CD4-positive, alpha-beta T cell treated with Interferon alpha-2 for 1 hour (primary cell): ENCODE results near the gene DAPK2.

Experiments
- DNase-seq, 2 donors: peaks; one replicate each; pipeline ENCODE4 v3.0.0-alpha.2; 2020 to 2022

Gene DAPK2

DNA sequence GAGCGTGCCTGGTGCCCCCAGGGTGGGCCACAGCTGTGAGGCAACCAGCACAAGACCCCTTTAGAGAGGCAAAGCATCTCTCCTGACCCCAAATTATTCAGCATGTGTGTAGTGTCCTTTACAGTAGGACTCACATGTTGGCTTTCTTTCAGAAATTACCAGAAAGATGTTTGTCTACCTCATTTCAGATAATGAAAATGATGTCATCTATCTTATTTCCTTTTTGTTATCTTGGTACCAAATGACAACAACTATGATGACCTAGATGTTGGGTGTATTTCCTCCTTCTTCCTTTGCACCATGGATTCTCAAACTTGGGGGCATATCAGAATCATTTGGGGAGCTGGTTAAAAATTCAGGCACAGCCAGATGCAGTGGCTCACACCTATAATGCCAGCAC is 50.5 kb downstream of the DAPK2 start:
- DNase-seq = no peak

DNA sequence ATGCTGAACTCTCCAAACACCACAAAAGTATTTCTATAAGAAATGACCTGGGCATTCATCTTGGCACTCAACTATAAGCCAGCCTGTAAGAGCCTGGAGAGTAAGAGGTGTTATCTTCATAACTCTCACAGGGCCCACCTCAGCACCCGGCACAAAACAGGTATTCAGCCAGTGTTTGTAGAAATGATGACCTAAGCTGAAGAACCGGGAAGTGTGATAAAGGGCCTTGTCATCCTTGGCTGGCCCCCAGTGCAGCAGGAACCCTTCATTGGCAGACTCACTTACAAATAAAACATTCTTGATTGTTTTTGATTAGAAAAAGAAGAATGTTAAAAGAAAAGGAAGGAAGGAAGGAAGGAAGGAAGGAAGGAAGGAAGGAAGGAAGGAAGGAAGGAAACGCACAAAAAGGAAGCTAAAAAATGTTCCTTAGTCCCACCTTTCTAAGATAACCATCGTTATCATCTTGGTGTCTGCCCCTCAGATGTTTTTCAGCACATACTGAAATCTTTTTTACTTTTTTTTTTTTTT is 52.1 kb downstream of the DAPK2 start:
- no peak for DNase-seq

- DNase-seq = no peak
Measured at GRCh38 chr15:63992300-63992699, 54.0 kb downstream of the DAPK2 start.

GRCh38 chr15:63991706-63992105 is 54.6 kb downstream of the DAPK2 start:
- no peak for DNase-seq

GRCh38 chr15:63990454-63990853 is 55.8 kb downstream of the DAPK2 start:
- no peak for DNase-seq

DNA sequence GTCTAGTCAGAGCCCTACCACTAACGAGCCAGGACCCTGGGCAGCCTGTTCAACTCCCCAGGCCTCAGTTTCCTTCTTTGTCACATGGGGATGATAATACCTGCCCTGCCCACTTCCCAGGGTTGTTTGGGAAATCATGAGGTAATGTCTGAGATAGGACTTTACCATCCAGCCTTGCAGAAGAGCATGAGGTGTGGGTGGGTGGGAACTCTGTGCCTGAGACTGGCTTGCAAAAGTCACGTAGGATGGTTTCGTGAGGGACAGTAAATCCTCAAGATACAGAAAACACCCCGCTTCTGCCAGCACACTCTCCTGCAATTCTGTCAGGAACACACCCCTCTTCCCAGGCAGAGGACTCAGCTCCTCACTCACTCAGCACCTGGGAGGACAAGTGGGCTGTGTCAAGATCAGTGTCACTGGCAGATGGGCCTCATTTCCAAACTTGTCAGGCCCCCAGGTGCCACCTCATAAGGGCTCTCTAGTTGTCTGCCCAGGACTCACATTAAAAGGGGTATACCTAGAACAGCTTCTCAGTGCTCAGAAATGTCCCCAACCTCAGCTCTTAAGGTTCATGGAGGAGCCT is 58.4 kb downstream of the DAPK2 start:
- DNase-seq = no peak

GRCh38 chr15:63986751-63987341 is 59.4 kb downstream of the DAPK2 start:
- DNase-seq = peak in 1 of 2 donors; percentile 26

- no peak for DNase-seq
Measured at GRCh38 chr15:63986185-63986680, 60.1 kb downstream of the DAPK2 start.

GRCh38 chr15:63985221-63986184 is 60.8 kb downstream of the DAPK2 start:
- DNase-seq = no peak

DNA sequence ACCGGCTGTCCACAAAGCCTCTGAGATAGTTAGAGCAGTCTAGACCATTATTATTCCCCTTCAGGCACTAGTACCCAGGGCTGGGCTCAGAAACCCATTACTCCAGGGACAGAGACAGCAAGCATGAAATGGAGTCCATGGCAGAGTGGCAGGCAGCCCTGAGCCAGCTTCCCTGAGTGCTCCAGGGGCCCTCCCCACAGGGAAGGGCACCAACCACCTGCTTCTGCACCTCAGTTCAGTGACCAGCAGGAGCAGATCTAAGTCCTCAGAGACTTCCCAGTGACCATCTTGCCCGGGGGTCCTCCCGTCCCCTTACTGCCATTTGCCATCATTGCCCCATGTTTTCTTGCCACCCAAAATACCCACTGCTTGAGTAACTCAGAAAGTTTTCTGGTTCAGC is 62.0 kb downstream of the DAPK2 start:
- no peak for DNase-seq

DNA sequence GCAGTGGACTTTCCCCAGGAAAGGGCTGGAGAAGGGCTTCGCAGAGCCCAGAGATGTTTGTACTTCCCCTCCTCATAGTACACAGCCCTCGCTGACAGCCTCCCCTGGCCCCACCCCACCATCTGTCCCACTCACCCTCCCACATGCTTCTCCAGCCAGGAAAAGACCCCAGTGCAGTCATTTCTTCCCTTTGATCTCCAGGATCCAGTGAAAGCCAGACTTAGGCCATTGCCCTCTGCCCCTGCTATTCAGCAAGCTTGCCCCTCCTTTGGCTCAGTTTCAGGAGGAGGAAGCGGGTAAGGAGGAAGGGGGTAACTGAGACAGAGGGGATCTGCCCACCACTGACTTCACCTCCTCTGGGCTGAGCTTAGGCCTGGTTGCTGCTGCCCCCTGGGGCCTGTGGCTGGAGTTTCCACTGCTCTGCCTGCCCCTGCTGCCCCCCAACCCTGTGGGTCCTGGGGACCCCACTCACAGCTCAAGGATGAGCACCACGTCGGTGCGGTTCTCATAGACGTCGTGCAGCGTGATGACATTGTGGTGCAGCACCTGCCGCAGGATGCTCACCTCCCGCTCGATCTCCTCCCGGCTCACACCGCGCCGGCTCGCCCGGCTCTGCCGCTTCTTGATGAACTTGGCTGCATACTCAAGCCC is 63.1 kb downstream of the DAPK2 start:
- no peak for DNase-seq

GRCh38 chr15:63982381-63982854 is 63.9 kb downstream of the DAPK2 start:
- no peak for DNase-seq

DNA sequence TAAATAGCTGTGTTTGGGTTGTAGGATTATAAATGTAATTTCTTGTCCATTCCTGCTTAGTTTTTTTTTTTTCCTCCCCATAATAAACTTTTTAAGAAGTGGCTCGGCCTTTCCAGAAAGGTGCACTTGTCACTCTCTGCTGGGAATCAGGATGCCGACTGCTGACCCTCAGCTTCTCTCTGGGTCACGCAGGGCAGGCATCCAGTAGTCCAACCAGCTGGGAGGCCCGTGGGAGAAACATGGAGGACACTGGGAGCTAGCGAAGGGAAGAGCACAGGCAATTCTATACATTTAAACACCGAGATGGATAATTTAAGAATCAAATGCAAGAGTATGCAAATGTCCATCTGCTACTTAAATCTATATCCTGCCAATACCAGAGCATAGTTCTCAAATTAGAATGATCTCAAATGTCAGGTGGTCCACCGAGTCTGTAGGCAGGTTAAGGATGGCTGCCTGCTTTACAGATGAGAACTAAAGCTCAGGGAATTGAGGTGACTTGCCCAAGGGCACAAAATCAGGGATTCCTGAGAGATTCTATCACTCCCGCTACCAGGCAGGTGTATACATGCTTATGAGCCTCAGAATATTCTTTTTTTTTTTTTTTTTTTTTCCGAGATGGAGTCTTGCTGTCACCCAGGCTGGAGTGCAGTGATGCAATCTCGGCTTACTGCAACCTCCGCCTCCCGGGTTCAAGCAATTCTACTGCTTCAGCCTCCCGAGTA is 64.5 kb downstream of the DAPK2 start:
- no peak for DNase-seq

GRCh38 chr15:63979262-63979793 is 67.0 kb downstream of the DAPK2 start:
- no peak for DNase-seq

GRCh38 chr15:63978511-63979261 is 67.6 kb downstream of the DAPK2 start:
- no peak for DNase-seq

DNA sequence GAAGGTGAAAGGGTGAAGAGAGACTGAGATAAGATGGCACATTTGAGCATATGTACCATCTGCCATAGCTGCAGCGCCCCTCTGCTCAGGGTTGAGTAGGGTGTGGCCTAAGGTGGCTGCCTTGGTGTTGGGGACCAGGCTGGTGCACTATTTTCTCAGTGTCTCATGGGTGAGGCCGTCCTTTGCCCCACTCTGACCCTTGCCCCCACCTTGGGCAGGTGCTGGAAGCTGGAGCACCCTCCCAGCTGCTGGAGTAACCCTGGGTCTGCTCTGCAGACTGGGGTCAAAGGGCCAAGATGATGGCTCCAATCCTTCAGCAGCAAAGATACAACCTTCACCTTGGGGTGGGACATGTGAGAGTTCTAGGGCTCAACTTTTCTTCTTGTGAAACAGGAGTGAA is 69.2 kb downstream of the DAPK2 start:
- no peak for DNase-seq

DNA sequence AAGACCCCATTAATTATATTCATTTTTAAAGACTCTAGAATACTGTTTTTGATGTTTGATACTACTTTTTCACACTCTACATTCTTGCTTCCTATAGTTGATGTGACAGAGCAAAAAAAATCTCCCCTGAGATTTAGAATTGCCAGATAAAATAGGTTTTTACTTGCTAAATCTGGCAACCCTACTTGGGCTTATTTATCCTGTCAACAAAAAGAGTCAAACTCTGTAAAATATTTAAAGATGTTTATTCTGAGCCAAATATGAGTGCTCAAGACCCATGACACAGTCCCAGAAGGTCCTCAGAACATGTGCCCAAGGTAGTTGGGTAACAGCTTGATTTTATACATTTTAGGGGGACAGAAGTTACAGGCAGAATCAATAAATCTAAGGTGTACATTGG is 72.3 kb downstream of the DAPK2 start:
- DNase-seq = no peak

GRCh38 chr15:63973212-63974009 is 72.9 kb downstream of the DAPK2 start:
- DNase-seq = no peak

GRCh38 chr15:63972801-63973200 is 73.5 kb downstream of the DAPK2 start:
- DNase-seq = no peak

- DNase-seq = no peak
Measured at GRCh38 chr15:63971904-63972303, 74.4 kb downstream of the DAPK2 start.
